GM19193 (cell line): ENCODE results near the gene THPO.

ENCODE experiments used
- POLR2A ChIP-seq: IDR thresholded peaks from 4 replicates; pipeline ENCODE4 v1.6.1; 2011; ENCODE audit not compliant: insufficient read depth, insufficient read length; ENCODE audit errors: extremely low read depth

Gene THPO

DNA sequence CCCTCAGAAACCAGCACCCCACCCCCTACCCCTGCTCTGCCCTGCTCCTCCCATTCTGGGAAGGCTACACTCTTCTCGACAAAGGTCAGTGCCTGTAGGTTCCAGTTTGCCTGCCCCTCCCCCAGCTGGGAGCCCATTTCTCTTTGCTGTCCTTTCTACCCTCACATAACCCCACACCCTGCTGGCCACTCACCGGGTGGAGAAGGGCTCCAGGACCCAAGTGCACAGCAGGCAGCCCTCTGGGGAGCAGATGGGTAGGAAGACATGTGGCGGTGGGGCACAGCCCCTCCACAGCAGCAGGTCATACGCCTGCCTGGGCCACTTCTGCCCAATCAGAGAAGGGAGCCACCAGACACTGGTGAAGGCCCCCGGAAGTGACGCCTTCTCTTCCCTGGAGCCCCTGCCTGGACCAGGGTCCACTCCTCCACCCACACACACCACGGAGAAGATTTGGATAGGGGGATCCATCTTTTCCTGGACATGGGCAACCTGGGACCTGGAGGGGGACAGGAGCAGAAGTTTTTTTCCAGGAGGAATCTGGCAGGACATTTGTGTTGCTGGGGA, at the start of gene THPO:
TSS of gene THPO (minus strand) at position 326 of the 564 bp plus-strand sequence. CDS start 1,948 bp downstream, outside the sequence.
- no peak for TF ChIP-seq POLR2A

- no peak for TF ChIP-seq POLR2A
Observed at GRCh38 chr3:184426691-184427141, 48.7 kb upstream of the THPO start.

- no peak for TF ChIP-seq POLR2A
Observed at GRCh38 chr3:184423561-184423960, 45.6 kb upstream of the THPO start.

GRCh38 chr3:184419171-184419570, 41.2 kb upstream of the THPO start:
- TF ChIP-seq POLR2A, result no peak

GRCh38 chr3:184417619-184418327, 39.8 kb upstream of the THPO start:
- TF ChIP-seq POLR2A, result no peak

GRCh38 chr3:184415203-184415490, 37.1 kb upstream of the THPO start:
- TF ChIP-seq POLR2A, result no peak

DNA sequence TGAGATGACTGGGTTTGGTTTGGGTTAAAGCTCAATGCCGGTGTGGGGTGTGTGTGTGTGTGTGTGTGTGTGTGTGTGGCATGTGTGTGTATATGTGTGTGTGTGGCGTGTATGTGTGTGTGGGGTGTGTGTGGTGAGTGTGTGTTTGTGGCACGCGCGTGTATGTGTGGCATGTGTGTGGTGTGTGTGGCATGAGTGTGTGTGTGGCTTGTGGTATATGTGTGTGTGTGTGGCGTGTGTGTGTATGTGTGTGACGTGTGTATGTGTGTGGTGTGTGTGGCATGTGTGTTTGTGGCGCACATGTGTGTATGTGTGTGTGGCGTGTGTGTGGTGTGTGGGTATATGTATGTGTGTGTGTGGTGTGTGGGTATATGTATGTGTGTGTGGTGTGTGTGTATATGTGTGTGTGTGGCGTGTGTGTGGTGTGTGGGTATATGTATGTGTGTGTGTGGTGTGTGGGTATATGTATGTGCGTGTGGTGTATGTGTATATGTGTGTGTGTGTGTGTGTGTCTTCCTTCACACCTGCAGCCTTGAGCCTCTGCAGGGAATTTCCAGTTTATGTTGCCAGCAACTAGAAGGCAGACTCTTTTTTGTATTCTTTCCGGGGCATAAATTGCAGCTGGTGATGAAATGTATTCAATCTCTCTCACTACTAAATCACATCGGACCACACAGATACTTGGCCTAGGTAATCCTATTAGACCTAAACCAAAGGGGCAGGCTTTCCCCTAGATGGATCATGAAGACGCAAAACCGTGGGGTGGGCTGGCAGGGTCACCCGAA, 36.6 kb upstream of the THPO start:
- TF ChIP-seq POLR2A, result no peak

DNA sequence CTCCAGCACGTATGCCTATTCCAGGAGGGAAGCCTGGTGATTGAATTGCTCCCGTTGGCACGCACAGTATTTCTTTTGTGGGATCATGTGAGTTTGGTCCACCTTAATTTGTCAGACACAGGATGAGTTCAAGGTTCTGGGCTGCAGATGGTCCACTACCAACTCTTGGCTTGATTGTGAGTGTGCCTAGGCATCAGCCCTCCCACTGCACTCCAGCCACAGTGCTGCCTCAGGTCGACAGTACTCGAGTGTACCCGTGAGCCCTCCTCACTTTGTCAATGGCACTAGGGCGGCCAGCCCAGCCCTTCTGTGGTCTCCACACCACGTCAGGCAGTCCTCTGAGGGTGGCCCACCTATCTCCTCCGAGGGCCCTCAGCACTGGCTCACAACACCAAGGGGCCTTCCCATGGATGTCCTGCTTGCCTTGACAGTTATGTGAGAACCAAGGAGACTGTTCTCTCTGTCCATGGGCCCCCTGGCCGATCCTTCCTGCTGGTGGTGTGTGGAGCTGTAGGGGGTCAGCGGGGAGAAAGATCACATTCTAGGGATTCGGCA, 32.0 kb upstream of the THPO start:
- no peak for TF ChIP-seq POLR2A

- no peak for TF ChIP-seq POLR2A
Observed at GRCh38 chr3:184409331-184409926, 31.4 kb upstream of the THPO start.

GRCh38 chr3:184405075-184406030, 27.3 kb upstream of the THPO start:
- no peak for TF ChIP-seq POLR2A

- no peak for TF ChIP-seq POLR2A
Observed at GRCh38 chr3:184399410-184399809, 21.4 kb upstream of the THPO start.

DNA sequence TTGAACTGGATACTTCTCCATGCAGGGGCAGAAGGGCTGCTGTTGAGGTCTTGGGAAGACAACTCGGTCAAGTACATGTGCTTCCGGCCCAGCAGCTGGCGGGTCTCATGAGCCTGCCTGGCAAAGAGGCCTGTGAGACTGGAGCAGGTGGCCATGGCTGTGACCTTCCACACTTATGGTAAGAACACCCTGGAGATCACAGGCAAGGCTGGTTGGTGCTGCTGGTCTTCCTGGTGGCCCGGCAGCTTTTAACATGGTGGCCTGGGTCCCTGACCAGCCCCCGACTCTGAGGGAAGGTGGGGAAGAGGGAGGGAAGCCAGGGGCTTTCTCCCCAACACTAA, 17.3 kb upstream of the THPO start:
- TF ChIP-seq POLR2A, result no peak

DNA sequence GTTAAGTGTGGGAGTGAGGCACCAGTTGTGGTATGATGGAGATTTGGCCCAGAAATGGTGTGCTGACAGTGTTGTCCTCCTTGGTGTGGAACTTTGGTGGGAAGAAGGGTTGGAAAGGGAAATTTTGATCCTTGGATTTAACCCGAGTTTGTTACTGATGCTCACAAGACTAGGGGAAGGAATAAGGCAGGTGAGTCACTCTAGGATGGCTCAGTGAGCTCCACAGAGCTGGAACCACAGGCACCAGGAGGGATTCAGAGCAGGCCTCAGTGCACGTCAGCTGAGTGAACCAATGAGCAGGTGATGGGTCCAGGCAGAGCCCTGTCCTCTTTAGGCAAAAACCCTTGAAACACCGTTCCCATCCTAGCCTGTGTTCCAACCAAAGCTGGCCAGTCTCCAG, 13.3 kb upstream of the THPO start:
- TF ChIP-seq POLR2A, result no peak

GRCh38 chr3:184389935-184390528, 12.0 kb upstream of the THPO start:
- TF ChIP-seq POLR2A, result no peak
